Subcutaneous adipose tissue (tissue), 4 donors: ENCODE data around the gene SOAT2. TPM values are rescaled to one million over a fixed set of nuclear protein-coding genes. Genes with fewer than 3 reads are reported as not detected.

Source experiments
- CTCF ChIP-seq: fragments of 450-650 bp; IDR thresholded peaks from one replicate; pipeline ENCODE4 v1.5.1; 2016; ENCODE audit warnings: low read depth, mild to moderate bottlenecking, control low read depth, antibody characterized with exemption, moderate library complexity
- total RNA-seq, 4 donors: library from RNA; depleted of rRNA; stranded (reverse); fragments of >200 nt; gene quantifications; one replicate each; pipeline ENCODE4 v1.1.0, GENCODE V29; 2016

Gene SOAT2
- total RNA-seq, 4 donors from 2014 or later, result 0.38 TPM; not detected in 3

- TF ChIP-seq CTCF, result no peak
These were observed 19.7 kb downstream of the SOAT2 start for GRCh38 chr12:53122961-53123468.

- no peak for TF ChIP-seq CTCF
These were observed 20.5 kb downstream of the SOAT2 start for GRCh38 chr12:53123578-53124351.

- no peak for TF ChIP-seq CTCF
These were observed 21.1 kb downstream of the SOAT2 start for GRCh38 chr12:53124352-53124723.

- no peak for TF ChIP-seq CTCF
These were observed 23.9 kb downstream of the SOAT2 start for GRCh38 chr12:53127169-53127568.

- no peak for TF ChIP-seq CTCF
These were observed 25.7 kb downstream of the SOAT2 start for GRCh38 chr12:53128780-53129569.

- no peak for TF ChIP-seq CTCF
These were observed 28.6 kb downstream of the SOAT2 start for GRCh38 chr12:53131844-53132243.

- TF ChIP-seq CTCF, result no peak
These were observed 30.4 kb downstream of the SOAT2 start for GRCh38 chr12:53133722-53134121.
